ENCODE data around the gene CST3. TPM values are rescaled to one million over a fixed set of nuclear protein-coding genes. Genes with fewer than 3 reads are reported as not detected.

Gene CST3
- total RNA-seq, 4 donors from 2014 or later: 607 to 1,755 (median 1,289) TPM

GRCh38 chr20:23585808-23586734 lies 51.7 kb downstream of the CST3 start:
- Histone ChIP-seq H3K9me3 (no peaks in the 10 kb centered on the region), H3K4me1 (no peaks in the 10 kb centered on the region), H3K4me3 (no peak overlapping the region), H3K36me3 (no peaks in the 10 kb centered on the region), H3K27me3 (no peaks in the 10 kb centered on the region), H3K27ac (no peak overlapping the region)
- intact Hi-C loops (cut with DNase I; ENCODE audit: low total_unique reads): no loop called here
- WGBS, 2 donors (ENCODE audit: low coverage in 1 of 2): 57% methylated on average over 5 of the region's 5 CpGs; no CpG with 5 or more reads in 1 of the 2 donors
- in situ Hi-C loops (cut with MboI; ENCODE audit: low pct_ligation_motif_present in 1 of 4, low pct_unique_long_range_greater_than_20kb in 1 of 4, low sequenced_read_pairs in 3 of 4): loop anchor here in 1 of 4 donors (25.0 kb wide), 1 partner anchor 99 kb away; the partner anchor contains the start of gene CST8
- no peak for DNase-seq
- TF ChIP-seq EP300 (IDR thresholded peaks at IDR 0.05; ENCODE audit: low read depth) (no peak), CTCF (IDR thresholded peaks at IDR 0.05) (no peak), POLR2AphosphoS5 (IDR thresholded peaks at IDR 0.05) (no peak), POLR2A (IDR thresholded peaks at IDR 0.05) (no peak)

- Histone ChIP-seq H3K9me3 (no peaks in the 10 kb centered on the region), H3K27me3 (no peaks in the 10 kb centered on the region), H3K4me3 (no peak overlapping the region), H3K36me3 (no peaks in the 10 kb centered on the region), H3K27ac (no peak overlapping the region), H3K4me1 (no peaks in the 10 kb centered on the region)
- 64% methylated on average over 5 of the region's 5 CpGs; no CpG with 5 or more reads in 1 of the 2 donors for WGBS, 2 donors (ENCODE audit: low coverage in 1 of 2)
- in situ Hi-C loops (cut with MboI; ENCODE audit: low pct_ligation_motif_present in 1 of 4, low pct_unique_long_range_greater_than_20kb in 1 of 4, low sequenced_read_pairs in 3 of 4): loop anchor here in 1 of 4 donors (25.0 kb wide), 1 partner anchor 98 kb away; the partner anchor contains the start of gene CST8
- DNase-seq: no peak
- TF ChIP-seq CTCF (IDR thresholded peaks at IDR 0.05): no peak
- TF ChIP-seq POLR2A (IDR thresholded peaks at IDR 0.05): no peak
- no peak for TF ChIP-seq EP300 (IDR thresholded peaks at IDR 0.05; ENCODE audit: low read depth)
- TF ChIP-seq POLR2AphosphoS5 (IDR thresholded peaks at IDR 0.05): no peak
- intact Hi-C loops (cut with DNase I; ENCODE audit: low total_unique reads): no loop called here
Measured at GRCh38 chr20:23585449-23585807, 52.3 kb downstream of the CST3 start.

GRCh38 chr20:23584434-23585199 lies 53.1 kb downstream of the CST3 start:
- H3K27ac ChIP-seq: no peak overlapping the region
- no peaks in the 10 kb centered on the region for H3K4me1 ChIP-seq
- no peaks in the 10 kb centered on the region for H3K9me3 ChIP-seq
- no peaks in the 10 kb centered on the region for H3K27me3 ChIP-seq
- H3K4me3 ChIP-seq: no peak overlapping the region
- TF ChIP-seq POLR2AphosphoS5 (IDR thresholded peaks at IDR 0.05) (no peak), POLR2A (IDR thresholded peaks at IDR 0.05) (no peak), EP300 (IDR thresholded peaks at IDR 0.05; ENCODE audit: low read depth) (no peak), CTCF (IDR thresholded peaks at IDR 0.05) (no peak)
- DNase-seq: no peak
- WGBS, 2 donors (ENCODE audit: low coverage in 1 of 2): 54% methylated on average over 5 of the region's 5 CpGs; no CpG with 5 or more reads in 1 of the 2 donors
- no peaks in the 10 kb centered on the region for H3K36me3 ChIP-seq
- in situ Hi-C loops (cut with MboI; ENCODE audit: low pct_ligation_motif_present in 1 of 4, low pct_unique_long_range_greater_than_20kb in 1 of 4, low sequenced_read_pairs in 3 of 4) (loop anchor here in 1 of 4 donors (25.0 kb wide), 1 partner anchor 97 kb away; the partner anchor contains the start of gene CST8), intact Hi-C loops (cut with DNase I; ENCODE audit: low total_unique reads) (no loop called here)

Other genes starting within 250 kb of the CST3 start
- 10 to 100 TPM in 3 of 4 donors, 1 to 10 TPM in 1; 4.0 to 20.5 (median 12.0) TPM for gene NAPB, start 216.5 kb downstream of the CST3 start, total RNA-seq
- not detected for gene CSTL1, start 198.3 kb downstream of the CST3 start, total RNA-seq
- gene CST11, start 185.1 kb downstream of the CST3 start, total RNA-seq: not detected
- gene CST8, start 146.8 kb downstream of the CST3 start, total RNA-seq: not detected
- gene CST9L, start 69.5 kb downstream of the CST3 start, total RNA-seq: not detected
- not detected for gene CST9, start 32.0 kb downstream of the CST3 start, total RNA-seq
- not detected for gene CST4, start 51.1 kb upstream of the CST3 start, total RNA-seq
- gene CST1, start 113.0 kb upstream of the CST3 start, total RNA-seq: not detected
- gene CST2, start 188.8 kb upstream of the CST3 start, total RNA-seq: not detected
- gene CST5, start 241.8 kb upstream of the CST3 start, total RNA-seq: not detected